ENCODE results near the gene AK5. TPM values are rescaled to one million over a fixed set of nuclear protein-coding genes. Genes with fewer than 3 reads are reported as not detected.
A peak's percentile ranks its signal among the peaks of the same experiment; 100 is the strongest.
"Not testable (repeated sequence)": the region's sequence is repeated elsewhere in the genome, so short reads cannot be mapped to it uniquely, and the experiment has no call there.

Gene AK5
- total RNA-seq, 1 donor from 2014 or later = 40.4 TPM

GRCh38 chr1:77283701-77284425 is 2.0 kb downstream of the AK5 start:
- peak in 1 of 2 donors; percentile 34 for DNase-seq (ENCODE audit: low spot score in 2 of 2)
- FAIRE-seq = no peak

DNA sequence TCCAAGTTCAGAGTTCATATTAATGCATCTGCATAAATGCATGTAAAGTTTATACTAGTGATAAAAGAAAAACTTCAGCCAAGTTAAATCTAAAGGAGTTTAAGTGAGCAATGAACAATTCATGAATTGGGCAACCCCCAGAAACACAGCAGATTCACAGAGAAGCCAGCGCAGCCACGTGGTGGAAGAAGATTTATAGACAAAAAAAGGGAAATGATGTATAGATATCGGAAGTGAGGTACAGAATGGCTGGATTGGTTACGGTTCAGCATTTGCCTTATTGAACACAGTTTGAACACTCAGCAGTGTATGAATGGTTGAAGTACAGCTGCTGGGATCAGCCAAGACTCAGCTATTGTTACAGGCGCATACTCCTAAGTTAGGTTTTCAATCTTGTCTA is 5.7 kb downstream of the AK5 start:
- no peak for FAIRE-seq
- DNase-seq (ENCODE audit: low spot score in 2 of 2) = no peak

- DNase-seq (ENCODE audit: low spot score in 2 of 2) (no peak), FAIRE-seq (no peak)
Observed at GRCh38 chr1:77288275-77288674, 6.5 kb downstream of the AK5 start.

GRCh38 chr1:77290576-77290975 is 8.8 kb downstream of the AK5 start:
- FAIRE-seq = no peak

DNA sequence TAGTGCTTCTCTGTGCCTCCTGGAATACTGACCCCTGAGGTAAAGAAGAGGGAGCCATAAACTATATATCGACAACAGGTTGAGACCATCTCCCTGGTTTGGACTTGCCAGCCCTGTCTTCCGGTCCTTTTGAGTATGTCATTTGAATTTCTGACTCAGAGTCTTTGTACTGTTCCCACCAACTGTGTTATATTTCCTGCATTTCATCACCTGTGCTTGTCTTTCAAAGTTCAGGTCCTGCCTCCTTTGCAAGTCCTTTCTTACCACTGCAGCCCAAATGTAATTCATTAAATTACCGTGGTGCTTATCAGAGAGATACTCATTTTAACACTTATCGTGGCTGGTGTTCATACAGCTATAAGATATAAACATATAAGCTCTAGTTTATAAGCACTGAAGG is 10.7 kb downstream of the AK5 start:
- DNase-seq (ENCODE audit: low spot score in 2 of 2) (no peak), FAIRE-seq (no peak)

More at GRCh38 chr1:77290576-77290975, 8.8 kb downstream of the AK5 start:
- no peak for DNase-seq (ENCODE audit: low spot score in 2 of 2)

DNA sequence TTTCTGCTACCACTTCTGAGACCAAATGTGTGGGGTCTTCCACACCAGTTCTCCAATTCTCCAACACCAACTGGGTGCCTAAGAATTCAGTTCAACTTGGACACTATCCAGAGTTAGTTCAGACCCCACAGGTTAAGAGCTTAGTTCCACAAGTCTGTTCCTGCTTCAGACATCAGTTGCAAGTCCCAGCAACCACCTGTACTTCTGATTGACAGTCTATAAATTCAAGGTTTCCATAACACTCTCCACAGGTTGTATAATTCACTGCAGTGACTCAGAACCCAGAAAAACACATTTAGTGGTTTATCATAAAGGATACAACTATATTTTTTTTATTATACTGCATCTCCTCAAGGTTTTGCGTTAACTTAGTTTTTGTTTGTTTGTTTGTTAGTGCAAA is 18.7 kb downstream of the AK5 start:
- DNase-seq (ENCODE audit: low spot score in 2 of 2) = no peak
- FAIRE-seq = no peak

- DNase-seq (ENCODE audit: low spot score in 2 of 2) = no peak
- peak; percentile 31 for FAIRE-seq
Observed at GRCh38 chr1:77303387-77303786, 21.6 kb downstream of the AK5 start.

DNA sequence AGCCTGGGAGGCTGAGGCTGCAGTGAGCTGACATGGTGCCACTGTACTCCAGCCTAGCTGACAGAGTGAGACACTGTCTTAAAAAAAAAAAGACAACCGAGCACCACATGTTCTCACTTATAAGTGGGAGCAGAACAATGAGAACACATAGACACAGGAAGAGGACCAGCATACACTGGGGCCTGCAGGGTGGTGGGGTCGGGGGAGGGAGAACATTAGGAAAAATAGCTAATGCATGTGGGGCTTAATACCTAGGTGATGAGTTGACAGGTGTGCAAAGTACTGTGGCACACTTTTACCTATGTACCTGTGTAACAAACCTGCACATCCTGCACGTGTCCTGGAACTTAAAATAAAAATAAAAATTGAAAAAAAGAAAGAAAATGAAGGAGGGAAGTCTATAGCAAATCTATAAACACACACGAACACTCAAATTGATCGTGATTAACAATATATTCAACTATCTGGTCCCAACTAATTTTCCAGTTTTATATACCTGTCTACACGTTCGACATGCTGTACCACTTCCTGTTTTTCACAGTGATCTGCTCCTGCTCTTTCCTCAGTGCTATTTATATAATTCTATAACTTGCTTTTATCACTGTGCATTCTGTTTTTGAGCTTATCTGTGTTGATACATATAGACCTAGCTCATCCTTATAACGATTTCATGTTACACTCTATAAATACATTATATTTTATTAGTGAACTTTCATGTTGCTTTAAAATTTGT is 27.2 kb downstream of the AK5 start:
- FAIRE-seq (no peak), DNase-seq (ENCODE audit: low spot score in 2 of 2) (no peak)

DNA sequence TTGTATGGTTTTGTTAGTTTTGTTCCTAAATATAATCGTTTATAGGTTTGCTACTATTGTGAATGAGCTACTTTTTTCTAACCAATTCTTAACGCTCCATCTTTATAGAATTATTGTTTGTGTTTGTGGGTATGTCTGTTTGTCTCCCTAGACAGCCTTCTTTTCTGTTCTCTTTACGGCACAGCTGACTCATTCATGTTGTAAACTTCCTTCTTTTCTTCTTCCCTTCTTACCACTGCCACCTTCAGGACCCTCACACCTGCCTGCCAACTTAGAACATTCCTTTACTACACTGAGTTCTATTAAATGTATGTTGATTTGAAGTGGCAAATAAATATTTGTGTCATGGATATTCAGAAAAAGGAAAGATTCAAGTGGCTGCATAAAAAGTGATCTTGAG is 29.1 kb downstream of the AK5 start:
- DNase-seq (ENCODE audit: low spot score in 2 of 2) = no peak
- FAIRE-seq = no peak

DNA sequence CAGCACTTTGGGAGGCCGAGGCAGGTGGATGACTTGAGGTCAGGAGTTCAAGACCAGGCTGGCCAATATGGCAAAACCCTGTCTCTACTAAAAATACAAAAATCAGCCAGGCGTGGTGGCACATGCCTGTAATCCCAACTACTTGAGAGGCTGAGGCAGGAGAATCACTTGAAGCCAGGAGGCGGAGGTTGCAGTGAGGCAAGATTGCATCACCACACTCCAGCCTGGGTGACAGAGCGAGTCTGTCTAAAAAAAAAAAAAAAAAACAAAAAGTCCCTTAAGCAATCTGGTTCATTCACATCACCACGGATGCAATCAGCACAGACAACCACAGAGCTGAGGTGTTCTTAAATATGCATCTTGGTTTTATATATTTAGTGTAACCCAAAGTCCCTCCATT is 30.5 kb downstream of the AK5 start:
- not testable (repeated sequence) for DNase-seq (ENCODE audit: low spot score in 2 of 2); FAIRE-seq

DNA sequence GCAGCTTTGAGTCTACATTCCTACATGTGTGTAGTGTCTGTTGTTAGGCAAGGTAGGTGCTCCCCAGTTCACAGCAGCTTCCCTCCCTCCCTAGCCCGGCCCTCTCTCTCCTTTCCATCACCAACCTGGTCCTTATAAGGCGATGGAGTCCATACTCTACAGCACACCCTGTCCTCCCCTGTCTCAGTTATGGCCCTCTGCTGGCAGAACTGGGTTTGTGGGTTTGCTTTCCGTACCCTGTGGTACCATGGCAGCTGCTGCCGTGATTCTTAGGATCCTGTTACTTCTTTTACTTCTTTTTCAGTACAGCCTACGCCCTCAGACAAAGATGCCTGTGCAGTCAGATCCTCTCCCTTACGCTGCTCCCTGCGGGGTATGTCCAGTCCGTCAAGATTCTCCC is 31.7 kb downstream of the AK5 start:
- FAIRE-seq (no peak), DNase-seq (ENCODE audit: low spot score in 2 of 2) (no peak)

- DNase-seq (ENCODE audit: low spot score in 2 of 2) (no peak), FAIRE-seq (no peak)
Observed at GRCh38 chr1:77316006-77316405, 34.2 kb downstream of the AK5 start.

DNA sequence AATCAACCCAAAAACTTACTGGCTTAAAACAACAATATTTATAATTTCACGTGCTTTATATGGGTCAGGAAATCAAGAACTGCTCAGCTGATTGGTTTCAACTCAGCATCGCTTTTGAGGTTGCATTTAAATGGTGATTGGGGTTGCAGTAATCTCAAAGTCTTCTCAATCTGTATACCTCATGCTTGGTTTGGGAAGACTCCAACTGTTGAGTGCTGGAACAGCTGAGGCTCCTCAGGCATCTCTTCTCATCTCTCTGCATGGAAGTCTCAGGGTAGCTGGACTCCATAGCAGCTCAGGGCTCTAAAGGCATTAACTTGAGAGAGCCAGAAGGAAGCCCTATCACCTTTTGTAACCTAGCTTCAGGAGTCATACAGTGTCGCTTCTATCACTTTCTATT is 35.1 kb downstream of the AK5 start:
- DNase-seq (ENCODE audit: low spot score in 2 of 2) (no peak), FAIRE-seq (no peak)

GRCh38 chr1:77319036-77319705 is 37.4 kb downstream of the AK5 start:
- DNase-seq (ENCODE audit: low spot score in 2 of 2) (no peak), FAIRE-seq (no peak)

- no peak for FAIRE-seq
- no peak for DNase-seq (ENCODE audit: low spot score in 2 of 2)
Observed at GRCh38 chr1:77322061-77322900, 40.5 kb downstream of the AK5 start.

DNA sequence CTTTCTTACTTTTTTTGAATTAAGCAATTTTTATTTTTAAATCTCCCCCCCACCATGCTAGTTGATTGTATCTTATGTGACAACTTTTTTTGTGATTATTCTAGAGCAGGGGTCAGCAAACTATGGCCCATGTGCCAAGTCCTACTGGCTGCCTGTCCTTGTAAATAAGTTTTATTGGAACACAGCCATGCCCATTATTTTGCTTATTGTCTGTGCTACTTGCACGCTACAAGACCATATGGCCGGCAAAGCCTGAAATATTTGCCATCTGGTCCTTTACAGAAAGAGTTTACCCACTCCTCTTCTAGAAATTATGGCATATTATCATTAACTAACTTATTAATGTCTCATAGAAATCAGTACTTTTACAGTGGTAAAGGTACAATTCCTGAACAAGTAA is 51.7 kb downstream of the AK5 start:
- DNase-seq (ENCODE audit: low spot score in 2 of 2) = no peak
- no peak for FAIRE-seq

DNA sequence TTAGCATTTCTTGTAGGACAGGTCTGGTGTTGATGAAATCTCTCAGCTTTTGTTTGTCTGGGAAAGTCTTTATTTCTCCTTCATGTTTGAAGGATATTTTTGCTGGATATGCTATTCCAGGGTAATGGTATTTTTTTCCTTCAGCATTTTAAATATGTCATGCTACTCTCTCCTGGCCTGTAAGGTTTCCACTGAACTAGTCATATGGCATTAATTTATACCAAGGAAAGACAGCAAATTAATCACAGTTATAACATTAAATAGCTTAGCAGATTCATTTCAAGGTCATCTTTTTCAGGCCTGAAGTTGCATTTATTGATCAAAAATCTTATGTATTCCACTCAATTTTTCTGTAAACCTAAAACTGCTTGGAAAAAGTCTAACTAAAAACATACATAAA is 54.9 kb downstream of the AK5 start:
- DNase-seq (ENCODE audit: low spot score in 2 of 2) (no peak), FAIRE-seq (no peak)

- FAIRE-seq (no peak), DNase-seq (ENCODE audit: low spot score in 2 of 2) (no peak)
Observed at GRCh38 chr1:77339326-77339725, 57.5 kb downstream of the AK5 start.

GRCh38 chr1:77341195-77341594 is 59.4 kb downstream of the AK5 start:
- DNase-seq (ENCODE audit: low spot score in 2 of 2) = no peak
- no peak for FAIRE-seq

- FAIRE-seq (no peak), DNase-seq (ENCODE audit: low spot score in 2 of 2) (no peak)
Observed at GRCh38 chr1:77342745-77343144, 60.9 kb downstream of the AK5 start.

DNA sequence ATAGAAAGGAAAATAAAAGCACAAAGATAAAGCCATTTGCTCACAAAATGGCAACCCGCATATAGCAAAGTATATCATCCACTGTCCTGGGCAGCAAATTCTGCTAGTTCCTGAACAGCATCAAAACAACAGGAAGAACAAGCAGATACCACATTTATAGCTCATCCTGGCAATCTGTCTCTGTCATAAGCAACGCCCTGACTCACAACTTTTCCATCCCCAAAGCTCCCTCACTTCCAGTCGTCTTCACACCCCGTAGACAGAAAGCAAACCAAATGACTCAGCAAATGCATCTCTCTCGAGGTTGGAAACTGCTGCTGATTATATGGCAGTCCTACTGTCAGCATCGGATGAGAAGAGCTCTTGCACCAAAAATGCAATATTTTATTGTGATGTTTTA is 65.8 kb downstream of the AK5 start:
- no peak for FAIRE-seq
- no peak for DNase-seq (ENCODE audit: low spot score in 2 of 2)
